Activated CD4-positive, CD25-positive, alpha-beta regulatory T cell treated with anti-CD3 and anti-CD28 coated beads, Interleukin-2, amount 50 U/mL, for 24 hours (primary cell): Measurements from ENCODE around the gene SOX6.
"Not testable (repeated sequence)": the region's sequence is repeated elsewhere in the genome, so short reads cannot be mapped to it uniquely, and the experiment has no call there.

Experiments
- ATAC-seq, 2 donors: fragments of 150-1000 bp; cut with Tn5 transposase; one replicate each; pipeline ENCODE4 v1.10.0; 2021; ENCODE audit warnings: mild to moderate bottlenecking in 1 of 2, moderate library complexity in 1 of 2

SOX6 gene

DNA sequence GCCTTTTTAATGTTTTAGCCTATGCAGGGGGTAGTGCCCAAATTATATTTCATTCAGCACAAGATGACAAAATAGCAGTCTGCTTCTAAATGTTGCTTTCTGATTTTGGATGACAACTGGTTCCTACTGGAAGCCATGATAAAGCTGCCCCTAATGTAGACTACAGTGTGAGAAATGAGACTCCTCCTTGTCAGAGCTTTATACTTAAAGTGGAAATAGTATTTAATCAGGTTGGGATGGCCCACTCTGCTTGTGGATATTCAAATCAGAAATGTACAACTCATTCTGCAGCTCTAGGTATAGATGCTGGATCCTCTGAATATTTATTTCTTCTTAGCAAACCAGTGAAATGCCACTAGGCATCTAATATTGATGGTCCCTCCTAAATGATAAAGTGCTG is 171.3 kb downstream of the SOX6 start:
- ATAC-seq = no peak

DNA sequence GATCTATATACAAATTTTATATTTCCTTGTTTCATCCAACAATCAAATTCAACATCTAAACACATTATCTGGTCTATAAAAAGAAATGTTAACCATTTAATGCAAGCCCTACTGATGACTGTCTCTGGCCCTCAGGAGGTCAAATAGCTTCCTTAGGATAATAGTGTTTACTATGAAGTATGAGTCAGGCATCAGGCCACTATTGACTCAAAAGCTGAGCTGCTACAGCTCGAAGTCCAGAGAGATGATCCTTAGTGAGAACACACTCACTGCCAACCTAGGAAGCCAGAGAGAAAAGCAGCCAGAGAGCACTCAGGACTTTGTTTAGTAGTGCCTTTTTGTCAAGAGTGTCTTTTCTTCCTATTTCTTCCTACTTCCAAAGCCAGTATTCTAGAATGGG is 171.8 kb downstream of the SOX6 start:
- no peak for ATAC-seq

- no peak for ATAC-seq
Measured at GRCh38 chr11:16182553-16182952, 173.8 kb downstream of the SOX6 start.

DNA sequence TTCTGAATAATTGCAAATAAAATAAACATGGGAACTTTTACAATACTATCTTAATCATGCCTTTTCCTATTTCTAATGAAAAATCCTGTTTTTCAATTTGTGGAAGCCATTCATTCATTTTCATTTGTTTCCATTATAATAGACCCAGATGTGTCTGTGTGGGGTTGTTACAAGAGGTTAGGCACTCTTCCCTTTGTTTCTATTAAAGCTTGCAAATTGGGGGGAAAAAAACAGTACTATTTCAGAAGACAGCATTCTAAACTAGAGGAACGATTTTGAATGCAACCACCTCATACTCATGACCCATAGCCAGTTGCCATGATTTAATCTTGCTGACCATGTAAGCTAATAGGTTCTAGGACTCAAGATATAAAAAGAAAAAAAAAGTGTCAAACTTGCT is 175.5 kb downstream of the SOX6 start:
- no peak for ATAC-seq

DNA sequence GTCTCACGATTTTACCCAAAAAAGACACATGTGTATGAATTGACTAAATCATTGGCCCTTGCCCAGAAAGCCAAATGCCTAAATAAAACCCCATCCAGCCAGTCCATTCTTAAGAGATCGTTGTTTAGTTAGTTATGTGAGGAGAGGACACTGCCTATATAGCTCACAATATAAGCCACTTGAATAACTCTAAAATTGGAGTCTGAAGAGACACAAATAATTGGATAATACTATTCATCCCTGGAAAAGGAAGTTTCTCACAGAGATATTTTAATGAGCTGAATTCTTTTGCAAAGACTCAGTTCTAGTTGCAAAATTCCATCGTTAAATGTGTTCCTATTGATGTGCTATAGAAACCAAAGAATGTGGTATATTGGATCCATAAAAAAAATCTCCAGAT is 176.7 kb downstream of the SOX6 start:
- no peak for ATAC-seq

- no peak for ATAC-seq
Measured at GRCh38 chr11:16178273-16178672, 178.1 kb downstream of the SOX6 start.

GRCh38 chr11:16177688-16178087 is 178.7 kb downstream of the SOX6 start:
- ATAC-seq = no peak

DNA sequence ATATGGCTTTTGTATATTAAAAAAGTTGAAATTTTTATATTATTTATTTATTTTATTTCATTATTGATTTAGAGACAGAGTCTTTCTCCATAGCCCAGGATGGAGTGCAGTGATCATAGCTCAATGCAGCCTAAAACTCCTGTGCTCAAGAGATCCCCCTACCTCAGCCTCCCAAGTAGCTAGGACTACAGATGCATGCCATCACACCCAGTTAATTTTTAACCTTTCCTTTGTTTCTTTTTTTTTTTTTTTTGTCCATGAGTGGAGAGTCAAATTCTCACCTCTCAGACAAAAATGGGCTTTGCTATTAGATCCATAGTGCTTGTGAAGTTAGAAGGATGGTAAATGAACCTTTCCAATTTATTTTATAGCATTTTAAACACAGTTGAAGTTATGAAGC is 182.5 kb downstream of the SOX6 start:
- ATAC-seq = no peak

- ATAC-seq = no peak
Measured at GRCh38 chr11:16171882-16172281, 184.5 kb downstream of the SOX6 start.

GRCh38 chr11:16169956-16170847 is 186.1 kb downstream of the SOX6 start:
- no peak for ATAC-seq

DNA sequence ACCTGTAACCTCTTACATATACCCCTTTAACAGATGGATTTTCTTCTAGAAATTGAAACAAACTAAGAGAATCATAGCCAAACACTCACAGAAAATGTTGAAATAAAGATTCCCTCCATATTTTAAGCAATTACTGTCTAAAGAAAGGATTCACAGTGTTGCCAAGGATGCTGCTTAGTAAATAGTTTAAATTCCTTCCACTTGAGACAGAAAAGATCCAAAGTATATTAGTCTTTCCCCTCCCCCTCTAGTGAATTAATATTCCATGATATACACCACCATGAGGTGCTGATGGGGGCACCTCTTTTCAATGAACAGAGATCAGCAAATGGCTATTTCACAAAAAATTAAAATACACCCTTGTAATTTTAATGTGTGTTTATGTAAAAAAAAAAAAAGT is 186.8 kb downstream of the SOX6 start:
- ATAC-seq = no peak

- no peak for ATAC-seq
Measured at GRCh38 chr11:16167706-16168487, 188.4 kb downstream of the SOX6 start.

DNA sequence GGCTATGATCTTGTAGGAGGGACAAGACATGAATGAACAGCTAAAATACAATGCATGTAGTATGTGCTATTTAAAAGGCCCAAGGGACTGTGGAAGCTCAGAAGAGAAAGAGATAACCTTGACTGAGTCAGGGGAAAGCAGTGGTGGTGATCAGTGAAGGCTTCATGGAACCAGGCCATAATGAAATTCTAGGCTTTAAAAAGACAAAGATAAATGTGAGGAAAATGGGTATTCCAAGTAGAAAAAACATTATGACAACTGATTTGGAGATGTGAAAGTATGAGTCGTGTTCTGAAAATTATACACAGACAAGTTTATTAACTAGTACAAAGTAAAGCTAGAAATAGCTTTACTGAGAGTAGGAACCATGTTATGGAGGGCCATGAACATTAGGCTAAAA is 189.8 kb downstream of the SOX6 start:
- ATAC-seq = no peak

GRCh38 chr11:16160146-16160545 is 196.2 kb downstream of the SOX6 start:
- ATAC-seq = no peak

DNA sequence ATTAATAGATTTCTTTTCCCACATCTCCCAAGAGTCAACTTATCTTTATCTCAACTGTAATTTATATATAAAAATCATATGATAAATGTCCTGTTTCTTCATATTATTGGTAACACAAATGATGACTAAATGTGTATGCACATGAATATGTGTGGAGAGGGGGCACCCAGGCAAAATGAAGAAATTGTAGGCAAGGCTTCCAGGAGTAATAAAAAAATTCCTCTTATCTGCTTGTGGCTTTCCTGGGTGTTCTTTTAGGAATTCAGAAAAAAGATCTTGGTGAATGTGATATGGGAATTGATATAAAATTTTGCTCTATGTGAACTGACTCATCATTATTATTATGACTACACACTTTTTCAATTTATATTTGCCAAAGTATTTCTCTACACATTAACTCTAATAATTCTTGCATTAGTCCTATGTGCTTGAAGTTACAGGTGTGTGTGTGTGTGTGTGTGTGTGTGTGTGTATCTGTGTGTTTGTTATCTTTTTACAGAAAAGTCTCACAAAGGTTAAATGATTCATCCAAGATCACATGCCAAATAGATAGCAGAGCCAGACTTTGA is 197.8 kb downstream of the SOX6 start:
- no peak for ATAC-seq

DNA sequence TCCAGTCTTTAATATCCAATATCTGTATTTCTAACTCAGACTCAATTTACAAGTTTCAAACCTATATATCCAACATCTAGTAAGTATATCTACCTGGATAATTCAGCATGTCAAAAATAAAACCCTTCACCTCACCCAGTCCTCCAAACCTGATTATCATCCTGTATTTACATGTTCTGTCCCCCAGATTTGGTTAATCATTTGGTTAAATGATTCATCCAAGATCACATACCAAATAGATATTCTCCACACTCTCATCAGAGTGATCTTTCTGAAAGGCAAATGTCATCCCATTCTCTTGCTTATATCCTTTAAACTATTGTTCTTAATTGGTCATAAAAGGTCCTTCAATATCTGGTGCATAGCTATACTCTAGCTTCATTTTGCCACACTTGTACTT is 199.0 kb downstream of the SOX6 start:
- ATAC-seq = no peak

DNA sequence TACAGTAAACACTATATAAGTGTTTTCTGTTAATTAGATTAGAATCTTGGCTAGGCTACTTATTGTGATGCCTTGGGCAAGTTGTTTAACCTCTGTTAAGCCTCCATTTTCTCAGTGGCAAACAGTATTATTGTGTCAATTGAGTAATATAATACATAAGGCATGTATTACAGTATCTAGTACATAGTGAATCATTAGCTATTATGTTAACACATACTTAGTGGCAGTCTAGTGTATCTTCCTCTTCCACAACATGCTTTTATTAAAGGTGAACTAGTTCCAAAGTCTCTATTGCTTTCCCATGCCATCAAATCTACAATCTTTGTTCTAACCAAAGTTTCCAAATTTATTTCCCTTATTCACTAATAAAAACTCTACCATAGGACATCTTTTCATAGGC is 200.9 kb downstream of the SOX6 start:
- ATAC-seq = no peak

GRCh38 chr11:16154715-16155396 is 201.5 kb downstream of the SOX6 start:
- no peak for ATAC-seq

- no peak for ATAC-seq
Measured at GRCh38 chr11:16153951-16154350, 202.4 kb downstream of the SOX6 start.

- no peak for ATAC-seq
Measured at GRCh38 chr11:16151138-16151537, 205.2 kb downstream of the SOX6 start.

DNA sequence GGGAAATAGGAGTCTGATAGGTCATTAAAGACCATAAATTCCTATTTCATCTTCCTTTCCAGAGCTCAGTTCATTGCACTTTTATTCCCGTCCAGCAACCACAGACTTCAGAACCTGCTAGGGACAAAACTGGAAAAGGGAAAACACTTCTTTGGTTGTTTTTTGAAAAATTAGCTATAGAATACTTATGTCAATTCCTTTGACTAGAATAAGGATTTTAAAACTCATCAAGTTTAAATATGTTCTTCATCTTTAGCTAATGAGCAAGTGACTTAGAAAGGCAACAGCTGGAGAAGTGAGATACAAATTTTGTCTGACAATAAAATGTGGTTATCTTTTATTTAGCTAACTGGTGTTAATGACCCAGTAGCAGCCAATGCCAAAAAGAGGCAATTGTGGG is 206.9 kb downstream of the SOX6 start:
- no peak for ATAC-seq

- ATAC-seq = no peak
Measured at GRCh38 chr11:16148301-16148931, 207.9 kb downstream of the SOX6 start.

GRCh38 chr11:16146980-16147379 is 209.4 kb downstream of the SOX6 start:
- not testable (repeated sequence) for ATAC-seq
